ENCODE data around the gene TBC1D22A.

Gene TBC1D22A

DNA sequence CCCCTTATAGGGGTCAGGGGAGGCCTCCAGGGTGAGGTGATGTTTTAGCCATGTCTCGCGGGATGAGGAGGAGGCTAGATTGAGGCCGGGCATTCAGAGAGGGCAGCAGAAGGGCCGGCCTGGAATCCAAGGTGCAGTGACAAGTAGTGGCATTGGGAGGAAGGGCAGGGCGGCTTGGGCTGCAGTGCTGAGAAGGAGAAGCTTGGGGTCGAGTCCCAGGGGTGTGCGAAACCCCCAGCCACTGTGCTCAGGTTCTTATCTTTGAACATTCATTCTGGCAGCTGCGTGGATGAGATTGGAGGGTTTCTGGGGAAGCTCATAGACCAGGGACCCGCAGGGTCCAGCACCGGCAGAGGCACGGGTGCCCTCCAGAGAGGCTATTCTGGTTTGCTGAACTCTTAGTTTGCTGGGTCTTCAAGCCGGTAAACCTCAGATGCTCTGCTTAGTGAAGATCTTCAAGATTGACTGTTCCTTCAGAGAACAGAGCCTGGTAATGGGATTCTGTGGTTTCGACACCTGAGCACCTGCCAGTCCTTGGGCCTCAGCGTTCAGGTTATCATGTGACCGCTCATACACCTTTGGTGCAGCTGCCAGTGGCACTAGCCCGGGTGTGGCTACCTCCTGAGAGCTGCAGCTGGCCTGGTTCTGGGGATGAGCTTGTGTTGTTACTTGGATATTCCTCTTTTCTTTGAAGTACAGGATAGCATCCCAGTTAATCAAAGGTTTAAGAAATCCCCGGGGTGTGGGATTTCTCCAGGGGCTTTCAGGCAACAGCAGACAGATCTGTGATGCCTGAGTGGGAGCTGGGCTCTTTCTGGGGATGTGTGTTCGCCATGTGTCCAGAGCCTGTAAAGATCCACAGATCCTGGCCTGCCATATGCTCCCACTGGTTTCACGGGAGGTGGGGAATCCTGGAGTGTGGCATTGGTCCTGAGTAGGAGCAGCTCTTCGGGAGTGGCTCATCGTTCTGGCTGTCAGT is 152.8 kb downstream of the TBC1D22A start:
- peak; percentile 37 for DNase-seq

DNA sequence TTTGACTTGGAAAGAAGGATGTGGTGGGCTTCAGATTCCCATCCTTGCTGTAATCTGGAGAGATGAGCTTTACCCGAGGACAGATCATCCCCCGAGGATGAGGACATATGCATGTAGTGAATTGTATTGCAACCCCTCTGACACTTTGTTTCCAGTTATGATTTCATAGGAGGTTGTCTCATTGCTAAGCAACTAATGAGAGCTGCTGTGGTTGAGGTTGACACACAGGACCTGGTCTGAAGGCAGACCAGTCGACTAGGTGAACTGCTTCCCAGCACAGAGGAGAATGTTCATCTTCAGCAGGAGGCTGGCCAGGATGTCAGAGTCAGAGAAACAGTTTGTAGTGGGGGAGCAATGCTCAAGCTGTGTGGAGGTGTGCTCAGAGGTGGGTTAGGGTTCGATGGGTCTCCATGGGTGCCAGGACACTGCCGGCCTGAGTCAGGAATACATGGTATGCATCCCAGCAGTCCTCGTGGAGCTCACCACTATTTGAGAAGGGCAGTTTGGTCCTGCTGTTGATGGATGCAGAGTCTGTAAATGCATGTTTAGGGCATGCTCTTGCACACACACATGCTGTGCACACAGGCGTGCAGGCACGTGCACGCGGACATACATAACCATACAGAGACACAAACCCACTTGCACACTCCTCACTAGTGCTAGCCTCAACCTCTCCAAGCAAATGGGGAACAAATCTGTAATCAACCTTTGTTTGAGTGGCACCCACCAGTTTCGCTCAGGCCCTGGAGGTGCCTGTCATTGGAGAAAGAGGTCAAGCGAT is 153.7 kb downstream of the TBC1D22A start:
- DNase-seq, result peak; percentile 40

DNA sequence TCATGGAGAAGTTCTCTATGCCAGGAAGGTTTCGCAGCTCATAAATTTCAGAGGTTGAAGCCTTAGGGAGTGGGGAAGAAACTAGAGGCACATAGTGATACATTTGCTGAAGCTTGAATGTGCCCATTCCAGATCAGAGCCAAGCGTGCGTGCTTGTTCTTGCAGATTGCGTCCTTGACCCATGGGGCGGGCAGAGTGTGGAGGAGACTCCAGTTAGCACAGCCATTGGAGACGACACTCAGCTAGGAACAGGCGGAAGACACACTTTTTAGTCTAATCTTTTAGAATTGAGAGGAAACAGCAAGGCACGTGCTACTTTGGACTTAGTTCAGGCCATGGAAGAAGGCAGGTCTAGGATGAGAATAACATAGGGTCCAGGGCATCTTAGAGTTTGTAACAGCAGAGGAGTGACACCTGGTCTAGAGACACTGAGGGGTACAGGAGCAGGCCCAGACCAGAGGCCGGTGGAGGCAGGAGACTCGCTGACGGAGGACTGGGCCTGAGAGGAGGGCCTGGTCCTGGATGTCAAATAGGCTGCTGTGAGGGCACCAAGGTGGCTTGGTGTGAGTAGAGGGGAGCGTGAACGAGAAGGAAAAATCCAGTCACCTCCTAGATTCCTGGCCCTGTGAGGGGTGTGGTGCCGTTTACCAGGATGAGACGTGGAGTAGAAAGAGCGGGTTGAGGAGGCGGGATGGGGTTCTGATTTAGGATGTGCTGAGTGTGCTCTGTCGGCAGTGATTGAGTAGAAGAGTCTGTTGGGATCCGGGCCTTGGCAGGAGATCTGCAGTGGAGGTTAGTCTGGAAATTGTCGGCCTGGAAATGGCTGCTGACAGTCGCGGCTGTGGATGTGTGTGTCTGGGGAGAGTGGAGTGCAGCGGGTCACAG is 154.7 kb downstream of the TBC1D22A start:
- peak; percentile 24 for DNase-seq

DNA sequence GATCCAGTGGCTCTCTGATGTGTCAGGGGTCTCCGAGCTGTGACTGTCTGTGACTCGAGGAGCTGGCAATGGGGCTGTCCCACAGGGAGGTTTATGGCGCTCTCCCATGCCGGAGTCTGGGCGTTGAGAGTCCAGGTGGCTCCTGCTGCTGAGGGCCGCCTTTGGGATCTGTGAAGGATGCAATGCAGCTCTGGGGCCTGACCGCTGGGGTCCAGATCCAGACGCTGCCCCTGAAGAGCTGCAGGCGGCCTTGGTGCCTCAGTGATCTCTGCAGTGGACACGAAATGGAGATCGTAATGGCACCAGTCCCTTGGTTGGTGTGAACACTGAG is 155.3 kb downstream of the TBC1D22A start:
- peak; percentile 45 for DNase-seq

DNA sequence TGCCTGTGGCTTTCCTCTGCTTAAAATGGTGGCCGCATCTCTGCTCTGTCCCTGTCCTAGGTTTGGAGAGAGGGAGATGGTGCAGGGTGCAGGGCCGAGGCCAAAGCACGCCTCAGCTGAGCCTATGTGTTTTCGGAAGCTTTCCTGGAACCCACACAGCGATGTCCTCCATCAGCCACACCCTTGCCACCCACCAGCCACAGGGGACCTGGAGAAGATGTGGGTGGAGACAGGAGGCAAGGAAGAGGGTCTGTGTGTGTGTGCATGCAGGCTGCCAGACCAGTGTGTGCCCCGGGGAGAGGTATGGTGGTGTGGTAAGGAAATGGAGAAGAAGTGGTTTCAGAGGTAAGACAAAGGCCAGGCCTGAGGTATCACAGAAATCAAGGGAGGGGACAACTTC is 155.7 kb downstream of the TBC1D22A start:
- peak; percentile 40 for DNase-seq

DNA sequence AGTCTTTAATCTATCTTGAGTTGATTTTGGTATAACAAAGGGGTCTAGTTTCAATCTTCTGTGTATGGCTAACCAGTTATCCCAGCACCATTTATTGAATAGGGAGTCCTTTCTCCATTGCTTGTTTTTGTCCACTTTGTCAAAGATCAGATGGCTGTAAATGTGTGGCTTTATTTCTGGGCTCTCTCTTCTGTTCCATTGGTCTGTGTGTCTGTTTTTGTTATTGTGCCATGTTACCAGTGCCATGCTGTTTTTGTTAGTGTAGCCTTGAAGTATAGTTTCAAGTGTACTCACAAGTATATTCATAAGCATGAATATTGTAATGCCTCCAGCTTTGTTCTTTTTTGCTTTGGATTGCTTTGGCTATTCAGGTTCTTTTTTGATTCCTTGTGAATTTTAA is 159.6 kb downstream of the TBC1D22A start:
- DNase-seq, result no peak

DNA sequence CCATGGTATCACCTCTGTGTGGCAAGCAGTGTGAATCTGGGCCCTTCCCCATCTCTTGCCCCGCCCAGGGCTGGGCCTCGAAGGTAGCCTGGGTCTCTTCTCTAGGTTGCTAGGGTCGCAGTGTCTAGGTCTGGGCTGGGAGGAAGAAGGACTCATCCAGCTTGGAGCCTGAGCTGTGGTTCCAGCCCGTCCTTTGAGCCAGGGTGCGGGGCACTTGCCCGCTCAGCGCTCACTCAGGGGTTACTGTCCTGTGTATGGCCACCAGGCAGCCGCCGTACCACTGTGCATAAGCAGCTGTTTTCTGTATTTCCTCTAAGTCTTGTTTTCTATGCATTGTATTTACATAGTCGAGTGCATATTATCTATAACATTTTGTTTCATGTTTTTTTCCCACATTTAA is 160.9 kb downstream of the TBC1D22A start:
- peak; percentile 24 for DNase-seq

DNA sequence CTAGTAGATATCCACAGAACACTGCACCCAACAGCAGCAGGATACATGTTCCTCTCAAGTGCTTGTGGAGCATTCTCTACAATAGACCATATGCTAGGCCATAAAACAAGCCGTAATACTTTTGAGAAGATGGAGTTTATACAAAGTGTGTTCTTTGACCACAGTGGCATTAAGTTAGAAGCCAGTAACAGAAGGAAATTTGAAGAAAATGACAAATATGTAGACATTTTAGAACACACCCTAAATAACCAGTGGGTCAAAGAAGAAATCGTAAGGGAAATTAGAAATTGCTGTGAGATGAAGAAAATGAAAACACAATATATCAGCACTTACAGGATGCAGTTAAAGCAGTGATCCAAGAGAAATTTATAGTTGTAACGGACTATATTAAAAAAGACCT is 163.4 kb downstream of the TBC1D22A start:
- DNase-seq, result no peak

DNA sequence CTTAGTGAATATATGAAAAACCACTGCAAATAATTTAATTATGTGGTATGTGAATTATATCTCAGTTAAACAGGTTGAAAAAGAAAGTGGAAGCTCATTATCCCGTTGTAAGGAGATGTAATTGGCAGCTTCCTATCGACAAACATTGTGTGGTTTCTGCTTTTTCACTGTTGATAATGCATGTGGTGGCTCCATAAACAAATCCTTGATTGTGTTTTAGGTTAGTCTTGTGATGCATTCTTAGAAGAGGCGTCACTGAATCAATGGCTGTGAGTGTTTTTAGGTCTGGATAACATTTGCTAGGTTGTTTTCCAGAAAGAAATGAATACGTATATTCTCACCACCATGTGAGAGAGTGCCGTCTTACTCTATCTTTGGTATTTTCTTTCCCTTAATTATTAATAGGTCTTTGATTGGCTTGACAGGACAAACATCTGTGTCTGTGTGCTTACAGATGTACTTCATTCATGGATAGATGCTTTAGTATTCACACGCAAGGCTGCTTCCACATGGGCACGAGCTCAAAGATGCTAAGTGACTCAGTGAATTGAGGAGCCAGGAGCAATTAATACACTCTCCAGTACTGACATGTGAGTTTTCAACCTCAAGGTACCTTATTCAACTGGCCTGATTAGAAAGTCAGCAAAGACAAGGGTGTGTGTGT is 166.7 kb downstream of the TBC1D22A start:
- no peak for DNase-seq

DNA sequence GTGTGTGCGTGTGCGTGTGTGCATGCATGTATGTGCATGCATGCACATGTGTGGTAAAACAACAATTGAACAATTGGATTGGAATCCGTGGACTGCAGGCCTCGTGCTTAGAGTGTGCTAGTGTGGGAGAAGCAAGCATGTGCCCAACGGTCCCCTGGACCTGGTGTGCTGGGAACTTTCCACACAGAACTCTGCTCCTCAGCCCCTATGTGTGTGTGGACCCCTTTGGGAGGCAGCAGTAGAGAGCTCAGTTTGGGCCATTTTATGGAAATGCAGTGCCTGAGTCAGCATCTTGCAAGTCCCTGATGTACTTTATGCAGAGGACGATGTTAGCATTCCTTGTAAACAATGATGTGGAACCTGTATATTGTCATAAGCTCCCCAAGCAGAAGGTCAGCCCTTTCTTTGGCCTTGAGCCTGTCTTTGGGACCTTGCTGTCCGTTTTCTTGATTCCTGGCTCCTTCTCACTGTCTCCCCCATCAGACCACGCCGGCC is 167.3 kb downstream of the TBC1D22A start:
- peak; percentile 35 for DNase-seq

DNA sequence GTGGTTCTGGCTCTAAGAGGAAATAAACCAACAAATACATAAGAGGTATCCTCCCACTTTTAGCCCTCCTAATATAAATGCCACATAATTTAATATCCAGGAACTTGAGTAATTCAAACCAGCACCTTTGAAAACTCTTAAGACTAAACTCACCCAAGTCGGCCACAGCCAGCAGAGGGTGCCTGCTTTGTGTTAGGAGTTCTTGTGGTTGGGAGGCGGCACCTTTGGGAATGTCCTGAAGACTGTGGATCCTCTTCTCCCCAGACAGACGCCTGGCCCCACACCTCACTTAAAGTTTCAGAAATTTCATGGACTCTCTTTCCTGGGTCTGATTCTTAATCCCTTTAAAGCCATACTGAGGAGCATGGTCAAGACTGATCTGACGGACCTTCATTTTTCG is 169.0 kb downstream of the TBC1D22A start:
- DNase-seq, result peak; percentile 24

DNA sequence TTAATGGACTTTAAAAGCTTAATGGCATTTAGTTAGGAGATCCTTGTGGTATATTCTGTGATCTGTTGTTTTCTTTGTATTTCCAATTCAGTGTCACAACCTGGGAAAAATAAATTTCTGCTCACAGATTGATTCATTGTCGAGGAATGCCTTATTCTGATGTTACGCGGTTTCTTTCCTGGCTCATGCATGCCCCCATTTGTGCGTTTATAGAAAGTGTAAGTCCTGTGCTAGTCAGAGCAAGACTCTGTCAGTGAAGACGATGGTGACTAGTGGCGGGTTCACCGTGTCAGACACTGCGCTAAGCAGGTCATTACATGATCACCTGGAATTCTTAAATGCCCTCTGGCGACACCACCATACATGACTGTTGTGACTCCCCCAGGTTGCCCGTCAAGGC is 169.4 kb downstream of the TBC1D22A start:
- DNase-seq, result peak; percentile 28

DNA sequence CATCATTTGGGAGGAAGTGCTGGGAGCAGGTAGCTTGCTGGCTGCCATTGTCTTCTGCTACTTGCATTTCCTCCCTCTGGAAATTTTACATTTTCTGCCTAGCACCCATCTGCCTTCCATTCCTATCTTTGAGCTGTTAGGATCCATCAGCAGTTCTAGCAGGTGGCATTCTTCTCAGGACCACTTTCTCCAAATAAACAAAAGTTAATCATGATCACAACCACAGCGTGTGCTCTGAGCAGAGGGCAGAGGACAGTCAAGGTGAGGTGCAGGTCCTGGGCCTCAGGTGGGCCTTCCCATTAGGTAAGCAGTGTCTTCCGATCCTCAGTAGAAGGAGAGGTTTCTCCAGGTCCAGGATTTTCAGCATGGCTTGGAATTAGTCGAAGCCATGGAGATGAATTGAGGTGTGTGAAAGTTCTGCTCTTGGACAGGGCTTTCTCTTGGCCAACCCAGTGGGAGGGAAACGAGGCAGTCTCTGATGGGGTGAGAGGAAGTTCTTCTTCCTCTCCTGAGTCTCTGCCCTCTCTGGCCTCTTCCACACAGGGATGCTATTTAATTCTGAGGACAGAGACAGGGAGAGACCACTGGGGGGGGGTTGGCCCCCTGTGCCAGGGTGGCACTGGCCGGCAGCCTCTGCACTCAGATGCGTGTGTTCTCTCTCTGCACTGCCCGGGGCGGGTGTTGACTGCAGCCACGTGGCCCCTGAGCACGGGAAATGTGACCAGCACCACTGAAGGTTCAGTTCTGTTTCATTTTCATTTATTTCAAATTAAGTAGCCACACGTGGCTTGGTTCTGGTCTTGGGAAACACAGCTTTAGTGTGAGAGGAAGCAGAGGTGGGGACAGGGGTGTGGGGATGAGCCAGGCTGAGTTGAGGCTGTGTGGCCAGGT is 170.8 kb downstream of the TBC1D22A start:
- DNase-seq, result peak; percentile 42

DNA sequence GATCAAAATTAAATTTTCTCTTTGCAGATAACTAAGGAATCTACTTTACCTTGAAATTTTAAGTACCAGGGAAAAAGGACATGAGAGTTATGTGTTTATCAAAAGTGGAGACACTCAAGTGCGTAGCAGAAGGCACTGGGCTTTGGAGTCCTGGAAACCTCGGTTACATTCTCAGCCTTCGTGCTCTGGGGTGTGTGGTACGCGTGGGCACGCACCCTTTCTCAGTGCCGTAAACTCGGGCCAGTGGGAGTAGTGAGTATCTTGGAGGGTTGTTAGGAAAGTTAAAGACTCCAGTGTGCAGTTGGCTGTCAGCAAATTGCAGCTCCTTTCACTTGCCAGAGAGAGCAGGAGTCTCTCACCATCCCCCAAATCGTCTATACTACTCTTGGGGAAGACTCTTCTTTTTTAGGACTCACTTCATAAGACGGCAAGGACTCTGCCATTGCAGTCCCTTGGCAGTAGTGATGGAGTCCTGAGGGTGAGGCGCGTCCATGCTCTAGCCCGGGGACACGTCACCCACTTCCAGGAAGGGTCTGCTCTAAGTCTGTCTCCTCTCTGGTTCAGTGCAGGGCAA is 171.8 kb downstream of the TBC1D22A start:
- DNase-seq, result peak; percentile 51

DNA sequence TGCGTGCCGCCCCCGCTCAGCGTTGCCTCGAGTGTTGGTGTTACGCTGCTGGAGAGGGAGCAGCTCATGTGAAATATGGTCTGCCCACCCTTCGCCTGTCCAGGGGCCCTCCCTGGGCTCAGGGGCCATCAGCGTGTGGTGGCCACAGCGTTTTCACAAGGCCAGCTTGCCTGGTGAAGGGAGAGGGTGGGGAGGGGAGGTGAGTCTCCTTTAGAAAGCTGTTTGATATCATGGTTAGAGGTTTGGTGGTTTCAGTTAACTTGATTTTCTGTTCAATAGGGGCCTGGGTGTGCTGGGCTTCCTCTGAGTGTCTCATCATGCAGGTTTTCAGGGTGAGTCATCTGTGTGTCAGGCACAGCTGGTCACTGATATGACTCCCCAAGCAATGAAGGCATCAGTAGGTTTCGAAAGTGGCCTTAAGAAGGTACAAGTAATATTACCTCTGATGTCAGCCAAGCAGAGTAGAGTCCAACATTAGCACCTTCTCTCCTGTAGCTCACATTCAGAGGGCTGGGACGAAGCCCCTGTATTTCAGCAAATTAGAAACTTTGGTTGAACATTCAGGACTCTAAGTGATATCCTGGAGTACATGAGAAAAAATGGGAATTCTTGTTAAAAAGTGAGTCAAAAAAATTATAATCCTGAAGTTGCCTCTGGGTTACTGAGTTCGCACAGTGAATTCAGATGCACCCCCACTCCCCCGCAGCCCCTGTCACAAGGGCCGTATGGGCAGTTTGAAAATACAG is 172.5 kb downstream of the TBC1D22A start:
- DNase-seq, result peak; percentile 51

DNA sequence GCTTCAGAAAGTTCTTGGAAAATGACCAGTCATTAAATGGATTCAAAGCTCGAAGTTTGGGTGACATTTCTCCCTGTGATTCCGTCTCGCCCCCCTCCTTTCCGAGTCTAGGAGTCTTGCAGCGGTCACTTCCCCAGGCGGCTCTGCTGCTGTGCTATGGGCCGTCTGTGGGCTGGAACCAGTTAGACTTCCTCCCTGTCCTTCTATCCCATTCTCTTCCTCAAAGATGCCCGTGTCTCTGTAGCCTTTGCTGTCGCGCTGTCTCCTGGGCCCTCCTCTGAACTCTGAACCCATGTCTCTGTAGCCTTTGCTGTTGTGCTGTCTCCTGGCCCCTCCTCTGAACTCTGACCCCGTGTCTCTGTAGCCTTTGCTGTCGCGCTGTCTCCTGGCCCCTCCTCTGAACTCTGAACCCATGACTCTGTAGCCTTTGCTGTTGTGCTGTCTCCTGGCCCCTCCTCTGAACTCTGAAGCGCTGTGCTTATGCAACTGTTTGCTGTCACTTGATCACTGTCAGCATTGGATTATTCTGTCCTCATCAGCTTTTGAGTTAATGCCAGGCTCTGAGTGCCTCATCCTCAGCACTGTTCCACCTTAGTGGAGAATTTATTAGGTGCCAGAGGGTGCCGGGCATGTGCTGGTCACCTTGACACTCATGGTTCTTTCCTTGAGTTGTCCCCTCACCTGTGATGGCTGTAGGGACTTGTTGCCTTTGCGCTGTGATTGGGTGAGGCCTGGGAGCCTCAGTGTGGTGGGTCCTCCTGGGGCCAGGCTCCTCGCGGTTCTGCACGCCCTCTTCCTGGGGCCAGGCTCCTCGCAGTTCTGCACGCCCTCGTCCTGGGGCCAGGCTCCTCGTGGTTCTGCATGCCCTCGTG is 173.3 kb downstream of the TBC1D22A start:
- DNase-seq, result peak; percentile 33

DNA sequence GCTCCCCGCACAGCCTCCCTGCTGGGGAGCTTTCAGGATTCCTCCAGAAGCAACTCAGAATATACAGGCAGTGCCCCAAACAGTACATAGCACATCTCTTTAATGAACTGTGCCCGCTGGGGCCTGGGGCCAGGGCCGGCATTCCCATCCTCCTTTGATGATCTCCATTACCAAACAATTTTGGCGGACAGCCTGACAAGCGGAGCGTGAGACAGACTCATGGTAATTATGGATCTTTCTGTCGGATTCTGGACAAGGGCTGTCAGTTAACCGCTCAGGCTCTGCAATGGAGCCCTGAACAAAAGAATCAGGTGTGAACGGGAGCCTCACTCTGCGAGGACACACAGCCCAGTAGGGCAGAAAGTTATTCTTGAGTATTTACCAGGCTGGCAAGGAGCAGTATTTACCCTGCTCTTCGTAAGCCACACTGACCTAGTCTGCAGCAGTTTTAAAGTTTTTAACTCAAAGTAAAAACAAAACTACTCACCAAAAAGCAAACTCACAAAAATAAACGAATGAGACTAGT is 174.0 kb downstream of the TBC1D22A start:
- DNase-seq, result peak; percentile 32

DNA sequence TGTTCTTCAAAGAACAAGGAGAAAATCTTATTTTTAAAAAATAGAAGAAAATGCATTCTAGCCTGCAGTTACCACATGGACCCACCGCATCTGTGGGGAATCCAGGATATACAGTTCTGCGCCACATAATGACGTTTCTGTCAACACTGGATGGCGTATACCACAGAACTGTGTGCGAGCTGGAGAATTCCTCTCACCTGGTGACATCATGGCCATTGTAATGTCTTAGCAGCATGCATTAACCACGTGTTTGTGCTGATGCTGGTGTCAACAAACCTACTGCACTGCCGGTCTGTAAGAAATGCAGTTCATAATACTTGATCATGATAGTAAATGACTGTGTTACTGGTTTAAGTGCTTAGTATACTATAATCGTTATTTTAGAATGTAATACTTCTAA is 174.7 kb downstream of the TBC1D22A start:
- no peak for DNase-seq

DNA sequence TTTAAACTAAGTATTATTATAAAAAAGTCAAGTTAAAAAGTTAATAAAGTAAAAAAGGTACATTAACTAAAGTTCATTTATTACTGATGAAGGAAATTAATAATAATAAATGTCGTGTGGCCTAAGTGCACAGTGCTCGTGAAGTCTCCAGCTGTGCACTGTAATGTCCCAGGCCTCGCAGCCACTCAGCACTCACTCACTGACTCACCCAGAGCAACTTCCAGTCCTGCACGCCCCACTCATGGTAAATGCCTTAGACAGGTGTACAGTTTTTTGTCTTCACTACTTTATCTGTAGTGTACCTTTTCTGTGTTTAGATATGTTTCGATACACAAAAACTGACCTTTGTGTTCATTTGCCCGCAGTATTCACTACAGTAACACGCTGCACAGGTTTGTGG is 175.5 kb downstream of the TBC1D22A start:
- DNase-seq, result peak; percentile 24
